T-helper 1 cell treated with Interleukin-12 subunit alpha and Interleukin-12 subunit beta and Interleukin-4 antibody, amounts not matched to agents 30 ng/mL and 1 ng/mL, for 36 hours (primary cell): ENCODE measurements around the gene PADI4. TPM values are rescaled to one million over a fixed set of nuclear protein-coding genes. Genes with fewer than 3 reads are reported as not detected.

ENCODE experiments used
- intact Hi-C: fragments of 100-400 bp; cut with micrococcal nuclease; formaldehyde crosslinking; loops from one replicate; pipeline ENCODE4 v1.15.1; 2024
- total RNA-seq: library from RNA; stranded (reverse); gene quantifications from 2 replicates; pipeline ENCODE4 v1.2.3, GENCODE V29; 2022

The PADI4 gene
- total RNA-seq, 1 donor from 2014 or later, result 0.17 TPM

- intact Hi-C loops, result no loop called here
Observed at GRCh38 chr1:17377325-17377953, 69.4 kb downstream of the PADI4 start.

- intact Hi-C loops, result no loop called here
Observed at GRCh38 chr1:17381161-17381560, 73.2 kb downstream of the PADI4 start.

GRCh38 chr1:17392199-17392740 is 84.3 kb downstream of the PADI4 start:
- intact Hi-C loops, result no loop called here

GRCh38 chr1:17393230-17393629 is 85.2 kb downstream of the PADI4 start:
- intact Hi-C loops, result no loop called here

- intact Hi-C loops, result no loop called here
Observed at GRCh38 chr1:17397910-17398695, 90.1 kb downstream of the PADI4 start.

GRCh38 chr1:17400725-17401341 is 92.8 kb downstream of the PADI4 start:
- intact Hi-C loops, result no loop called here

GRCh38 chr1:17401841-17402240 is 93.8 kb downstream of the PADI4 start:
- intact Hi-C loops, result no loop called here

- intact Hi-C loops, result no loop called here
Observed at GRCh38 chr1:17403081-17403480, 95.1 kb downstream of the PADI4 start.

GRCh38 chr1:17404034-17404684 is 96.2 kb downstream of the PADI4 start:
- intact Hi-C loops, result no loop called here

- intact Hi-C loops, result no loop called here
Observed at GRCh38 chr1:17404820-17405219, 96.8 kb downstream of the PADI4 start.

- intact Hi-C loops, result loop anchor here (2.0 kb wide), 1 partner anchor 281 kb away; no protein-coding TSS in a partner anchor
Observed at GRCh38 chr1:17405898-17406759, 98.1 kb downstream of the PADI4 start.

GRCh38 chr1:17406760-17407475 is 98.9 kb downstream of the PADI4 start:
- intact Hi-C loops, result loop anchor here (2.0 kb wide), 1 partner anchor 282 kb away; no protein-coding TSS in a partner anchor

GRCh38 chr1:17407786-17408514 is 100.0 kb downstream of the PADI4 start:
- intact Hi-C loops, result loop anchor here (2.0 kb wide), 1 partner anchor 283 kb away; no protein-coding TSS in a partner anchor

- intact Hi-C loops, result no loop called here
Observed at GRCh38 chr1:17409391-17409811, 101.4 kb downstream of the PADI4 start.

GRCh38 chr1:17412093-17412870 is 104.3 kb downstream of the PADI4 start:
- intact Hi-C loops, result no loop called here
